GM21515 (cell line): Measurements from ENCODE around the gene WDR1.

Source experiments
- ATAC-seq: cut with Tn5 transposase; IDR thresholded peaks from one replicate; pipeline ENCODE4 v1.9.1; 2021; ENCODE audit not compliant: unreplicated experiment

WDR1 gene

DNA sequence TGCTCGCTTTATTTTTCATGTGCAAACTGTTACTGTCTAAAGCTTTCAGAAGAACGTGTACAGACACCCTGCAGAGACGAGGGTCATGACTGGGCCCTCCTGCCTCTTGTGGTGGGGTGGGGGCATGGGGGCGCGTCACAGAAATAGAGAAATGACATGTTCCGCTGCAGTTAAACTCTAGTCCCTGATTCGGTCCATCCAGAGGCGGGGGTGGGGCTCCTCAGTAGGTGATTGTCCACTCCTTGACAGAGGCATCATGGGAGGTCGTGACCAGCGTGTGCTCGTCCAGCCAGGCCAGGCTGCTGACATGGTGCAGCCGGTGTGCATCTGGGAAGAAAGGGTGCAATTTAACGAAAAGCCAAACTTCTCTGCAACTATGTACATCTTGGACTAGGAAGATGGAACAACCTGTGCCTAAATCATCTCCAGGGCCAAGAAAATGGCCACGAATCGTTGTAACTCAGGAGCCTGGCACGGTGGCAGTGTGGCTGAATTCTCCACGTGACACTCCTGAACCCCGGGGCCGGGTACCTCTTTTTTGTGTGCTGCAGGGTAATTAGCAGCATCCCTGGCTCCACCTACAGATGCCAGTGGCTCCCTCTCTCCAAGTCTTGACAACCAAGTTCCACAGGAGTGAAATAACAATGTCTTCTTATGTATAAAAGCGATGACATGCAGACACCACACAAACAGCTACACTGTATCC lies 41.3 kb downstream of the WDR1 start:
- ATAC-seq = no peak

DNA sequence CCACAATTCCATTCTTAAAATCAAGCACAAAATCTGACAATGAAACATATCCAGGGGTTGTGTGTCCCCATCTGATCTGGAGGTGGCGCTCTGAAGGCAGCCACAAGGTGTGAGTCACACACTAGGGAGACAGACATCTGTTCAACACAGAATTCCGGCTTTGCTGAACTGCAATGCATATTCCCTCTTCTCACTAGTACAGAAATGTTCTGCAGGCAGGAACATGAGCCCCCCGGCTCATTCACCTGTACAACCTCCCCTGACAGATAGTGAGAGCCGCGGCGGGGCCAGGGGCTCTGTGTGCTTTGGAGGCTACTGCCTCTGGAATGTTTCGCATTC lies 41.9 kb downstream of the WDR1 start:
- no peak for ATAC-seq

DNA sequence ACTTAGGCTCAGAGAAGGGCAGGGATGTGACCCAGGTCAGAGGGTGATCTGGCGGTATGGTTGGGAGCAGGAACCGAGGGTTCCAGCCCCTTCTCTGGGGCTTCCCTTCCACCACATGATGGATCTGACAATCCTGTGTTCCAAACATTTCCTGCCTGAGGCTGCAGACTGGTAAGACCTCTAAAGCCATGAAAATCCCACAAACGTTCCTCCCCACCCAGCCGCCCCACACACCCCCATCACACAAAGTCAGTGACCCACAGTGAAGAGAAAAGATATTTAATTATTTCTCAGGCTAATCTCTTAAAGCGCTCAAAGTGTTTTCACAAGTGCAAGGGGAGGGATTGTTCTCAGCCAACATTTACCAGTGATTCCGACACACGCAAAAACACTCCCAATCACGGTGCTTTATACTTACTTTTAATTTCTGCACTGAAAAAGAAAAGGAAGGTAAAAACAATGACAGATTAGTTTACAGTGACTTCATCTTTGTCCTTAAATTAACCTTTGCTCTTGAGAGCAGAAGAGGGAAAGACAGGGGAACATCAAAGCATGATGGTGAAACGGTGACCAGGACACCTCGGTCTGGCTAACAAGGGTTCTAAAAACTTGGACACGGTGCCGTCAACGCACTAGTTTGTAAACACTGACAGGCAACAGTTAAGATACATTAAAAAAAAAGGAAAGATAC lies 42.4 kb downstream of the WDR1 start:
- ATAC-seq = no peak

DNA sequence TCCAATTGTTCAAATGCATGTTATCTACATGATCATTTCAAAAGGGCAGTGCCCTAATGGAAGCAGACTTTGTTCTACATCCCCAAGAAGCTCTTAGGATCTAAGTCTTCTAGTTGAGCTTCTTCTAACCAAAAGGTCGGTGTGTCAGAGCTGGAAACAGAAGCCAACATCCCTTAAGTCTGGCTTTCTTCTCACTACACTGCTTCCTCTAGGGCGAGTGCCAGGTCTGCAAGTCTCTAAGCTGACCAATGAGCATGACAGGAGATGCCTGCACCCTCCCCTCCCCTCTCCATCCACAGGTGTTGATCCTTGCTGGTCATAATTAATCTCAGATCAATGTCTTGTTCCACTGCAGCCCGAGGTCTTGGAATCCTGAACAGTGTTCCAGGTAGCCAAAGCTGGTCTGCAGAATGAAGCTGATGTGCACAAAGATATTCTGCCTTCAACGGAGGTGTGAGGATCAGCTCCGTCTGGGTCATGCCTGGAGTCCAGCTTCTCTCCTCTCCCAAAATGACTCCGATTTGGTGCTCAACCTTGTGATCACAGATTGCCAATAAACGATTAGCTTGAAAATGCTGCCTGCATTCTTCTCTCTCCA lies 44.1 kb downstream of the WDR1 start:
- ATAC-seq = no peak

DNA sequence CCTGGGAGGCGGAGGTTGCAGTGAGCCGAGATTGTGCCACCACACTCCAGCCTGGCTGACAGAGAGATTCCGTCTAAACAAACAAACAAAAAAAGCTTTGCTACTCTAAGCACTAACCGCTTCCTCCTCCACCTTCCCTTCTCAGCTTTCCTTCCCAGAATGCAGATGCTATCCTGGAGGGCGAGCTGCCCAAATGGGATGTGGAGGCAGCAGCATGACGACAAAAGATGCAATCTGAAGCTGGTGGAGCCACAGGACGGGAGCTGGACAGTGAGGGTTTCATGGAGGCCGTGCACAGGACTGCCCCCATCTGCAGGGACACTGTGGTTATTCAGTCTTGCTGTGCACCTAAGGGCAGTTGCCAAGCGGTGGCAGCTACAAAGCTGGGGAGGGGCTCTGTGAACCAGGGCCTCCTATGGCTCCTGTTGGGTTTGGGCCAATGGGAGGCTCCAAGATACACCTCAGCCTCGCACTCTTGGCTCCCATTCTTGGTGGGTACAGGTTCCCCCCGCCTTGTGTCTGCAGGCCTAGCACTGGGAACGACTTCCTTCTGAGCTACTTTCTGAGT lies 47.4 kb downstream of the WDR1 start:
- no peak for ATAC-seq

DNA sequence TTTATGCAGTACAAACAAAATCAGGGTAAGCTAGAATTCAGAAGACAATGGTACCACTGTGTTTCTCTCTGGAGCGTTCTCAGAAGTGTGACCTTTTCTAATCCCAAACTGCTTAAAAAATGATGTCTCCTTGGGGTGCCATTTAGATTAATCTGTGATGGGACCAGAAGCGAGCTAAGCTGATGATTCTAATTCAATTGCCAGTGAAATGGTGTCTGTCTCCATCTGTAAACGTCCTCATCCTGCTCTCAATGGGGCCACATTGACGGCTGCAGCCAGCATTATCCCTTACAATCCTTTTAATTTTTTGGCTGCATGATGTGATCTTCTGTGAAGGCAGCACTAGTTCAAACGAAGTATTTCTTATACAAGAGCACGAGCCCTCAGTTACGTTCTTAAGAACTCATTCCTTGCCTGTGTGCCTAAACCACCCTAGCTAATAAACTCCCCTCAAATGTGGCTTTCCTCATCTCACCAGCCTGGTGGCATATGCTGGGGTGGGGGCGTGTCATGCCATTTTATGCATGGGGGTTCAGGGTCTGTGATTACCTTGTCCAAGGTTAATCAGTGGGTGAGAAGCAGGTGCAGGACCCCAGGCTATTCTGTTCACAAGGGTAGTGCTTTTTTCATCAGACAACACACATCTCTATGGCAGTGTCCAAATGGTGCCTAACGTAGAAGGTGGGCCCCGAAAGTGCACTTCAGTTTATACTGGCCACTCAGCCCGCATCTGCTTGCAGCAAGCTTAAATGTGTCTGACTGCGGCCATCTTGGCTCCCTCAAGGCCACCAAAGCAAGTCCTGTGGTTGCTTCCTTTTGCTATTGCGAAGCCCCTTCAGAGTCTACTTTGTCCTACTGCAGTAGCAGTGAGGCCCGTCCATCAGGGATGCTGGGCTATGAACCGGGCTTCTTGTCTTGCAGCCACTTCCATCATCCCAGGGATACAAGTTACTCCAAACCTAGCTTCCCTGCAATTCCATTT lies 49.6 kb downstream of the WDR1 start:
- no peak for ATAC-seq

DNA sequence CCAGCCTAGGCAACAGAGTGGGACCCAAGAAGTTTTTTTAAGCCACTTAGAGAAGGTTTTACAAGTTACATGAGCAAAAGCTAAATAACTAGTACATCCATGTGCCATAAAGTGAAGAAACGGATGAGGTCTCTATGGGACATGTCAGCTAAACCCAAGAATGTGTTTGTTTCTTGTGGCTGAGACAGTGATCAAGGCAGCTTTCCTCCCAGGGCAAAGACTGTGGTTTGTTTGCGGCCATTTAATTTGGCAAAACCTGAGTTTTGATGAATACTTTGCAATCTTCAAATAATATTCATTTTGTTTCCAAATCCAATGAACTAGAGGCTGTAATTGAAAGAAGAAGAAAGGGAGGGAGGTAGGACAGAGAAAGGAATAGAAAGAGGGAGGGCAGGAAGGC lies 50.4 kb downstream of the WDR1 start:
- no peak for ATAC-seq

DNA sequence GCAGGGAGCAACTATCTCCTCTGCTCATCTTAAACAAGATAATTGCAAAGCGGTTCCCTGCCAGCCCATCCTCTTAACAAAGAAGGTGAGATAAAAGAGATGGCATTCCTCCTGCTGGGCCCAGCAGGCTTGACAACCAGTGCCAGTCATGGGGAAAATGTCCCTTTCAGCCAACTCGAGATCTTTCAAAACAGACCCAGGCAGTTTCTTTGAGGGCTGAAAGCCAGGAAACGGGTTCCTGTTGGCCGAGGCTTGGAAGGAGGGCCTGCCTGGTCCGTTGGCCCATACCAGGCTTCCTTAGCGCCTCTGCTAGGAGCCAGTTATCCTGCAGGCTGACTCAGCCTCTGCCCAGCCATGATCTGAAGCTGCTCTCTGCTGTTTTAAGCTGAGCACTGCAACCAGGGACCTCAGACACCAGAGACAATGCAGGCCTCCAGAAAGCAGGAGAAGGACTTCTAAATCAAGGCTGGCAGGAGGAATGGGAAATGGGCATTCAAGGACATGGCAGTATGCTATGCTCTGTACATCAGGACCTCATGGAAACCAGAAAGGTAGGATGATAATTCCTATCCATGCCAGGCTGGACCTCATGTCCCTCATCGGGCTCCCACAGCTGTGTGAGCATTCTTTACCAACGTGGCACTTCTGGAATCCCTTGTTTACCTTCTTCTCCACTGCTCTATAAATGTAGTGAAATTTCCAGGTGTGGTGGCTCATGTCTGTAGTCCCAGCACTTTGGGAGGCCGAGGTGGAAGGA lies 52.9 kb downstream of the WDR1 start:
- ATAC-seq = no peak

DNA sequence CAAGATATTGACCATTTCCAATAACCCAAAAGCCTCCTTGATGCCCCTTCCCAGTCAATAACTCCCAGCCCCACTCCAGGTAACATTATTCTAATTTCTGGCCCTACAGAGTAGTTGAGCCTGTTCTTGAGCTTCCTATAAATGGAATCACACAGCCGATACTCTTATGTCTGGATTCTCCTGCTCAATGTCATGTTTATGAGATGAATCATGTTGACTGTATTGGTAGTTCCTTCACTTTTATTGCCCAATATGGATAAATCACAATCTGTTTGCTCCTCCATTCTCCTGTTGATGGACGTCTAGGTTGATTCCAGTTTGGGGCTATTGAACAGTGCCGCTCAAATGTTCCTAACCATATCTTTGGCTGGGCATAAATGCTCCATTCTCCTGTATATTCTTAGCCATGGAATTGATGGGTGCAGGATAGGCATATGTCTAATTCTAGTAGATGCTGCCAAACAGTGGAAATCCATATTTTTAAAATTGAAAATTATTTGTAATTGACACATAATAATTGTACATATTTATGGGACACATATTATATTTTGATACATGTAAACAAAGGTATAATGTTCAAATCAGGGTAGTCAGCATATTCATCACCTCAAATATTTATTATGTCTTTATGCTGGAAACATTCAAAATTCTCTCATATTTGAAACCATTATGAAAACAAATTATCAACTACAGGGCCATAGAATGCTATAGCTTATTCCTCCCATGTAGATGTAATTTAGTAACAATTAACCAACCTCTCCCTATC lies 54.8 kb downstream of the WDR1 start:
- no peak for ATAC-seq

DNA sequence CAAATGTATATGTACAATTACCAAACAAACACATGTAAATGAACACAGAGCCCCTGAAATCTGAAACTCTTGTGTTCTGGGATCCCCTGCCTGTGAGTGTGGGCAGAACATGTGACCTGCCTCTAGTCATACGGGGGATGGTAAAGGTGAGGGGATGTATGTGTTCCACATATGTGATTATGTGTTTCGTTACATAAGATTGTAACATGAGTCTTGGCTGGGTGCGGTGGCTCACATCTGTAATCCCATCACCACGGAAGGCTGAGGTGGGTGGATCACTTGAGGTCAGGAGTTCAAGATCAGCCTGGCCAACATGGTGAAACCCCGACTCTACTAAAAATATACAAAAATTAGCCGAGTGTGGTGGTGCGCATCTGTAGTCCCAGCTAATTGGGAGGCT lies 58.2 kb downstream of the WDR1 start:
- ATAC-seq = no peak

DNA sequence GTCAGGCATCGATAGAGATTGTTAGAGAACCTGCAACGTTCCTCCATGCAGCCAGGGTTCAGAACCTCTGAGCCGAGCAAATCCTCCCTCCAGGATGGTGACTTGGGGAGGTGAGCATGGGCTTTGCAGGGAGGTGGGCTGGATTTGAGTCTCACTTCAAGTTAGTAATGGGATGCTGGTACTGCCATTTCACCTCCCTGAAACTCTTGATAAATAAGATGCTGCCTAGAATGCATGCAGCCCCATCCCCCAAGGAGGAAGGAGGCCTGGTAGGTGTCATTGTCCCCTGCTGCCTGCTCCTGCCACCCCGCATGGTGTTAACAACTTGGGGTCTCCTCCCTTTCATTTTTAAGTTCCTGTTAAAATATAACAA lies 59.6 kb downstream of the WDR1 start:
- ATAC-seq = no peak

DNA sequence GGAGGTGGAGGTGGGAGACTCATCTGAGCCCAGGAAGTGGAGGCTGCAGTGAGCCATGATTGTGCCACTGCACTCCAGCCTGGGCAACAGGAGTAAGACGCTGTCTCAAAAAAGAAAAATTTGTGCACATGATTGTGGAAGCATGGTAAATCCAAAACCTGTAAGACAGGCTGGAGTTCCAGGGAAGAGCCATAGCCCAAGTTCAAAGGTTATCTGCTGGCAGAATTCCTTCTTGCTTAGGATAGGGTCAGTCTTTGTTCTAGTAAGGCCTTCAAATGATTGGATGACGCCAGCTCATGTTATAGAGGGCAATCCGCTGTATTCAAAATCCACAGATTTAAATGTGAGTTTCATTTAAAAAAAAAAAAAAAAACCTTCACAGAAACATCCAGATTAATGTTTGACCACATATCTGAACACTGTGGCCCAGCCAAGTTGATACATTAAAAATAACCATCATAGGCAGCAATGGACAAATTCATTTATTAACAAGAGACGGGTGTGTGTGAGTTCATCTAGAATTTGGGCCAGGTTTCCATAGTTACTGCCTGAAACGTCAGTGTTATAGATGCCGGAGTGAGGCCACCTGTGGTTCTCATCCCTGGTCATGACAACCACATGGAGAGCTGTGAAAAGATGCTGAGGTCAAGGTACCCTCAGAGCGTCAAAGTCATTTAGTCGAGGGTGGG lies 60.1 kb downstream of the WDR1 start:
- ATAC-seq = no peak

DNA sequence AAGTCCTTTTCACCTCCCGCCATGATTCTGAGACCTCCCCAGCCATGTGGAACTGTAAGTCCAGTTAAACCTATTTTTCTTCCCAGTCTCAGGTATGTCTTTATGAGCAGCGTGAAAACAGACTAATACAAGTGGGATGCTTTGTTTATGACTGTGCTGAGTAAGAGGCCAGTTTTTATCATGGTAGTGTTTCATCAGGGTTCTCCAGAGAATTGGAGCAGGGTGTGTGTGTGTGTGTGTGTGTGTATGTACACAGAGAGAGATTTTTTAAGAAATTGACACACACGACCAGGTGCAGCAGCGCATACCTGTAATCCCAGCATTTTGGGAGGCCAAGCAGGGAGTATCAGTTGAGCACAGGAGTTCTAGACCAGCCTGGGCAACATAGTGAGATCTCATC lies 60.7 kb downstream of the WDR1 start:
- no peak for ATAC-seq

DNA sequence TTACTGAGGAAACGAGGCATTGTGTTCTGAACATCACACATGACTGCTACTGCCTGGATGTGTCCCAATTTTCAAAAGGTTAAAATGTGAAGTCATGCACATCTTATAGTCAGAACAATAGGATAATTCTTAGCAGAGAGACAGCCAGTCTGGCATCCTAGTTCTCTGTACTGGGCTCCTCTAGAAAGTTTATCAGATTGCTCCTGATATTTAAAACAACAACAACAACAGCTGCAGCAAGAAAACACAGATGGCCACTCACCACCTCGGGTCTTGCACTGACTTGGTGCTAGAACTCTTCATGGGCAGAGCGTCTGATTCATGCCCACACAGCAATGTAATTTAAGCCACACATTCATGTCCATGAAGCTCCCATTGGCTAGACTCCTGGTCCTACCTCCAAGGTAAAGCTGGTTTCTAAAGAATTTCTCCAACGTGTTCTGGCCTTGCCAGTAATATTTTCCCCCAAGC lies 62.0 kb downstream of the WDR1 start:
- ATAC-seq = no peak

DNA sequence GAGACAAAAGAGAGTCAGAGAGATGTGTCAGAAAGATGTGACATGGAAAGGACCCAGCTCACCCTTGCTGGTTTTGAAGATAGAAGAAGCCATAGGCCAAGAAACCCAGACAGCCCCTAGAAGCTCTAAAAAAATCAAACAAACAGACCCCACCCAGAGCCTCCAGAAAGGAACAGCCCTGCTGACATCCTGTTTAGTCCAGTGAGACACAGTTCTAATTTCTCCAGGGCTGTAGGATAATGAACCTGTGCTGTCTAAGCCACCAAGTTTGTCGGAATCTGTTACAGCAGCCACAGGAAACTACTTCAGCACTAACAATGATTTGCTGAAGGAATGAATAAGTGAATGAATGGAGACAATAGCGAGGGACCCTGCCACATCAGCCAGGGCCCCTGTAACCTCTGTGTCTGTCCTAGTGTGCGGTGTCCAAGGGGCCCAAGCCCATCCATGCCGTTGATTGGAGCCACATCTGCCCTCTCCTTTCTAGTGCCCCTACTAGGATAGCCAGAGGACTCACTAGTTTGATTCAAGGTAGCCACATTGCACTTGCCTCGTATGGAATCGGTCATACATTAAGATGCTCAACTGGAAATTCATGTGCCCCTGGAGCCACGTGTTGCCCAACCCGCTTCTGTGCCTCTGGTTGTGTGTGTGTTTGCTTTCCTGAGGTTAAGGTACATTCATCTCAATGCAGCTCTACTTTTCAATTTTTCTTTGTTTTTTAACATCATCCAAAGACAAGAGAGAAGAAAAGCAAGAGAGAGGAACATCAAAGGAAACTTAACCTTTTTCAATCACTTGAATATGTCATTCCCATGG lies 62.8 kb downstream of the WDR1 start:
- no peak for ATAC-seq

DNA sequence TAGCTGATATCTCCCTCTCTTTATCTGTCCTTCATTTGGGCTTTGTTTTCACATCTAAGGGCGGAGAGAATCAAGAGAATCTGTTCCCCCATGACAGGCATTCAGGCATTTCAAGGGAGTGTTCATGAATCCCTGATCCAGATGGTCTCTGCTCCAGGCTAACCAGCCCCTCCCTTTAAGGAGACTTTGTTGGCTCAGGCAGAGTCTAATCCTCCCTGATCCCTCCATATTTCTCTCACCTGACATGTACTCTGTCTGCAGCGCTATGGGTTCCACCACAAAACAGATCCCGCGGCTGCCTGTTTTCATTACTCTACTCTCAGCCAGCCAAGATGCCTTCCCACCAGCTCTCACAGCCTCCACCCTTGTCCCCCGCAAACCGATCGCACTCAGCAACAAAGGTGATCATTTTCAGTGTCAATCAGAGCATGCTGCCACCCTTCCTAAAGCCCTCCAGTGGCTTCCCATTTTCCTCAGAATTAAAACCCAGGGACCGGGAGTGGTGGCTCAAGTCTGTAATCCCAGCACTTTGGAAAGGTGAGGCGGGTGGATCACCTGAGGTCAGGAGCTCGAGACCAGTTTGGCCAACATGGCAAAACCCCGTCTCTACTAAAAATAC lies 65.0 kb downstream of the WDR1 start:
- no peak for ATAC-seq

DNA sequence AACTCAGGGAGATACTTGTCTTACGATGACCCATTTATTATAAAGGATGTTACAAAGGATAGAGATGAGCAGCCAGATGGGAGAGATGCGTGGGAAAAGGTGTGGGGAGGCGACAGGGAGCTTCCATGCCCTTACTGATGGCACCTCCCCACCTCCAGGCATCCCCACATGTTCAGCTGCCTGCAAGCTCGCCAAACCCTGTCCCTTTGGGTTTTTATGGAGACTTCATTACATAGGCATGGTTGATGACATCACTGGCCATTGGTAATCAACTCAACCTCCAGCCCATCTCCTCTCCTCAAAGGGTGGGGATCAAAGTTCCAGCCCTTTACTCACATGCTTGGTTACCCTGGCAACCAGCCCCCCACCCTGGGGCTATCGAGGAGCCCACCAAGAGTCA lies 65.9 kb downstream of the WDR1 start:
- no peak for ATAC-seq

DNA sequence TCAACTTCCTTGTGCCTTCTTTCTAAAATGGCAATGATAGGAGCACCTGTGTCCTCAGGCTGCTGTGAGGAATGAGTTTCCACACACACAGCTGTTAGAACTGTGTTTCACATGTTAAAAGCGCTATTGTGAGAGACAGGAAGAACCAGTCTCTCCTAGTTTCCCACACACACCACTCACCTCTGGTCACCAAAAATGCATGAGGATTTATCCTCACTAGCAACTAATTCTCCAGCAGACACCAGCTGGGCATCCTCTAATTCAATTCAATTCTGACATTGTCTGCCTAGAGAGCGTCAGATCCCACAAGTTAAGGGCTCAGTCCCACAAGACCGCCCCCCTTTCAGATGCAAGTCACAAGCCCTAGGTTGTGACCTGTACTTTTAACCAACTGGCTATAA lies 66.3 kb downstream of the WDR1 start:
- no peak for ATAC-seq
